Right atrium auricular region (tissue), 2 donors: ENCODE measurements around the gene TTBK2. TPM values are rescaled to one million over a fixed set of nuclear protein-coding genes. Genes with fewer than 3 reads are reported as not detected.

Experiments
- DNase-seq: peaks from one replicate; pipeline ENCODE4 v3.0.0-alpha.2; 2019; ENCODE audit warnings: low spot score
- H3K27ac ChIP-seq, 2 donors: fragments of 200-600 bp; sonication (generic); 1 replicate in 1 of 2; 2 replicates in 1 of 2; pipeline ENCODE4 v1.5.1; 2016 to 2019
- H3K27me3 ChIP-seq, 2 donors: fragments of 200-600 bp; sonication (generic); one replicate each; pipeline versions ENCODE4 v1.5.1 to v1.6.0; 2017 to 2019
- H3K36me3 ChIP-seq: fragments of 200-600 bp; sonication (generic); one replicate; pipeline ENCODE4 v1.5.1; 2016
- H3K4me1 ChIP-seq, 2 donors: fragments of 200-600 bp; sonication (generic); one replicate each; pipeline versions ENCODE4 v1.5.1 to v1.6.0; 2017 to 2019
- H3K4me3 ChIP-seq, 2 donors: fragments of 200-600 bp; sonication (generic); 1 replicate in 1 of 2; 2 replicates in 1 of 2; pipeline ENCODE4 v1.5.1; 2017 to 2019; ENCODE audit warnings: mild to moderate bottlenecking in 1 of 2, moderate library complexity in 1 of 2
- H3K9me3 ChIP-seq, 2 donors: fragments of 200-600 bp; sonication (generic); one replicate each; pipeline ENCODE4 v1.5.1; 2019
- CTCF ChIP-seq, 2 donors: fragments of 200-600 bp; sonication (generic); IDR thresholded peaks; one replicate each; pipeline ENCODE4 v1.5.1; 2019; ENCODE audit warnings: antibody characterized with exemption in 2 of 2
- total RNA-seq, 2 donors: library from RNA; depleted of rRNA; stranded (reverse); fragments of >200 nt; gene quantifications; one replicate each; pipeline ENCODE4 v1.1.0, GENCODE V29; 2016

Gene TTBK2
- total RNA-seq, 2 donors from 2014 or later = 16.3 to 19.7 TPM

GRCh38 chr15:42719043-42719442 is 201.5 kb downstream of the TTBK2 start:
- TF ChIP-seq CTCF (IDR thresholded peaks at IDR 0.05) = no peak
- no peaks in the 10 kb centered on the region for H3K27me3 ChIP-seq
- no peak overlapping the region for H3K27ac ChIP-seq
- H3K9me3 ChIP-seq = no peaks in the 10 kb centered on the region
- H3K4me1 ChIP-seq = no peaks in the 10 kb centered on the region
- no peak for DNase-seq
- peaks cover 62% of the 10 kb centered on the region for H3K36me3 ChIP-seq
- H3K4me3 ChIP-seq = no peak overlapping the region

GRCh38 chr15:42716626-42717025 is 204.0 kb downstream of the TTBK2 start:
- no peaks in the 10 kb centered on the region for H3K27me3 ChIP-seq
- peaks cover 45% of the 10 kb centered on the region for H3K36me3 ChIP-seq
- TF ChIP-seq CTCF (IDR thresholded peaks at IDR 0.05) = no peak
- H3K4me3 ChIP-seq = no peak overlapping the region
- H3K9me3 ChIP-seq = no peaks in the 10 kb centered on the region
- no peak overlapping the region for H3K27ac ChIP-seq
- no peak for DNase-seq
- no peaks in the 10 kb centered on the region for H3K4me1 ChIP-seq

- Histone ChIP-seq H3K27ac (no peak overlapping the region), H3K9me3 (no peaks in the 10 kb centered on the region), H3K4me1 (no peaks in the 10 kb centered on the region), H3K4me3 (no peak overlapping the region), H3K27me3 (no peaks in the 10 kb centered on the region), H3K36me3 (peaks cover 44% of the 10 kb centered on the region)
- TF ChIP-seq CTCF (IDR thresholded peaks at IDR 0.05) = no peak
- DNase-seq = no peak
Observed at GRCh38 chr15:42716125-42716524, 204.5 kb downstream of the TTBK2 start.

GRCh38 chr15:42712584-42712983 is 208.0 kb downstream of the TTBK2 start:
- TF ChIP-seq CTCF (IDR thresholded peaks at IDR 0.05) = no peak
- no peak for DNase-seq
- no peak overlapping the region for H3K27ac ChIP-seq
- peaks cover 12% of the 10 kb centered on the region for H3K36me3 ChIP-seq
- H3K4me3 ChIP-seq = no peak overlapping the region
- no peaks in the 10 kb centered on the region for H3K4me1 ChIP-seq
- H3K27me3 ChIP-seq = no peaks in the 10 kb centered on the region
- no peaks in the 10 kb centered on the region for H3K9me3 ChIP-seq

- no peak for DNase-seq
Observed at GRCh38 chr15:42711746-42712145, 208.8 kb downstream of the TTBK2 start.

More at GRCh38 chr15:42711746-42712145, 208.8 kb downstream of the TTBK2 start:
- no peak for TF ChIP-seq CTCF (IDR thresholded peaks at IDR 0.05)
- no peaks in the 10 kb centered on the region for H3K9me3 ChIP-seq
- peaks cover 0 to 5% of the 10 kb centered on the region in 2 donors for H3K4me1 ChIP-seq
- no peaks in the 10 kb centered on the region for H3K27me3 ChIP-seq
- no peak overlapping the region for H3K4me3 ChIP-seq
- no peak overlapping the region for H3K27ac ChIP-seq
- H3K36me3 ChIP-seq = peaks cover 4% of the 10 kb centered on the region
